HFF-Myc (cell line): ENCODE results near the gene FBLN1.

Source experiments
- DNase-seq: peaks from one replicate; pipeline ENCODE4 v3.0.0-alpha.2; 2011; ENCODE audit warnings: low read depth; ENCODE audit errors: extremely low read depth
- H3K4me3 ChIP-seq: replicated peaks from 2 replicates; pipeline ENCODE4 v1.5.1; 2011; ENCODE audit warnings: low read depth, mild to moderate bottlenecking, control low read depth, low read length
- TF ChIP-seq, protein P1 (sequence below): IDR thresholded peaks from 2 replicates; pipeline ENCODE4 v1.5.1; 2012; ENCODE audit warnings: mild to moderate bottlenecking, low read depth, low read length, control low read depth; ENCODE audit errors: missing control alignments

FBLN1 gene

DNA sequence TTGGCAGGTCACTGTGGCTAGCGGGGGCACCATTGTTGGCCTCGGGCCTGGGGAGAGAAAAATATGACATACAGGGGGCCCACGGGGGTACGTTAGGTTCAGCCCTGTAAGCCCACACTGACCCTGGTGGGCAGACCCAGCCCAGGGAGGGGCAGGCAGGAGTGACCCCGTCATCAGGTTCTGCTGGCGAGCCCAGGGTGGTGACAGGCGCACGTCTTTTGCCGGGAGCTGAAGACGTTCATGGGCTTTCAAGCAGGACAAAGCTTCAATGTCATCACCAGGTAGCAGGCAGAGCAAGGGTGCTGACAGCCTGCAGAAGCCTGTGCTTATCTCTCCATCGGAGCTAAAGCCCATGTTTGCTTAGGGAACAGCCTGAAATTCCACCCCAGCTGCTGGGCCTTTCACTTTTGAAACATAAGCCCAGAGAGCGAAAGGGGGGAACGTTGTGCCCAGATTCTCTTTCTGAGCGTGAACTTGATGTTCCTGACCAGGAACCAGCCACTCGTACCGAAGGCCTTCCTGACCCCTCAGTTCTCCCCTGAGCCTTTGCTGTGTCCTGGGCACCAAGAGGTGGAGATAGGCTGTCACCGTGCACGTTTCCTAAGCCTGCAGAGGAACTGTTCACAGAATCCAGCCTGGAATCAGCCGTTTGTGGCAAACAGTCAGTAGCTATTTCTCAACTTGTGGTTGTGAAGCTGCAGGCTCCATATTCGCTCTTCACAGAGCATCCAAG, 94.9 kb downstream of the FBLN1 start:
- DNase-seq, result no peak
- H3K4me3 ChIP-seq, result no peak overlapping the region
- TF ChIP-seq, protein P1, sequence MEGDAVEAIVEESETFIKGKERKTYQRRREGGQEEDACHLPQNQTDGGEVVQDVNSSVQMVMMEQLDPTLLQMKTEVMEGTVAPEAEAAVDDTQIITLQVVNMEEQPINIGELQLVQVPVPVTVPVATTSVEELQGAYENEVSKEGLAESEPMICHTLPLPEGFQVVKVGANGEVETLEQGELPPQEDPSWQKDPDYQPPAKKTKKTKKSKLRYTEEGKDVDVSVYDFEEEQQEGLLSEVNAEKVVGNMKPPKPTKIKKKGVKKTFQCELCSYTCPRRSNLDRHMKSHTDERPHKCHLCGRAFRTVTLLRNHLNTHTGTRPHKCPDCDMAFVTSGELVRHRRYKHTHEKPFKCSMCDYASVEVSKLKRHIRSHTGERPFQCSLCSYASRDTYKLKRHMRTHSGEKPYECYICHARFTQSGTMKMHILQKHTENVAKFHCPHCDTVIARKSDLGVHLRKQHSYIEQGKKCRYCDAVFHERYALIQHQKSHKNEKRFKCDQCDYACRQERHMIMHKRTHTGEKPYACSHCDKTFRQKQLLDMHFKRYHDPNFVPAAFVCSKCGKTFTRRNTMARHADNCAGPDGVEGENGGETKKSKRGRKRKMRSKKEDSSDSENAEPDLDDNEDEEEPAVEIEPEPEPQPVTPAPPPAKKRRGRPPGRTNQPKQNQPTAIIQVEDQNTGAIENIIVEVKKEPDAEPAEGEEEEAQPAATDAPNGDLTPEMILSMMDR, result no peak

DNA sequence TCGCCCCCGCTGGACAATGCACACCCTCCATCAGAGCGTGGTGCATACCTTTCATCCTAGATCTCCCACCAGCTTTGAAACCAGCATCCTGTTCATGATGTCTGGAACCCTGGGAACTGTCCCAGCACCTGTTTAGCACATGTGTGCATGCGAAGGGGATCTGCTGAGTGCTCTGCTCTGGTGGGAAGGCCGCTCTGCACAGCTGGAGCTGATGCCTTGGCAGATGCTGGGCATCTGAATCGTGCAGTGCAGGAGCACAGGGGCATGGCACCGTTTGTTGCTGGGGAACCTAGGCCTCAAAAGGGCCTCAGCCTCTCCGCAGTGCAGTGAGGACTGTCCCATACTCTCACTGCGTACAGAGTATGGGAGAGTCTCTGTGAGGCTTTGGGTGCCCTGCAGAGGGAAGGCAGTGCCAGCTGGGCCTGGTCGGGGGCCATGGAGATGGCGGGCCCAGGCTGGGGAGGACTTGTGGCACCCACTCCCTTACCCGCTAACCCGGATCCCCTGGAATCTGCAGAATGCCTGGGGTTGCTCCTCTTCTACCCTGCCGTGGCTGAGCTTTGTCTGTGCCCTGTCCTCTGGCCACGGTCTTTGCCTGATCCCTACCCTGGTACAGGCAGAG, 96.0 kb downstream of the FBLN1 start:
- TF ChIP-seq, protein P1, result no peak
- peak; percentile 37 for DNase-seq
- no peak overlapping the region for H3K4me3 ChIP-seq

DNA sequence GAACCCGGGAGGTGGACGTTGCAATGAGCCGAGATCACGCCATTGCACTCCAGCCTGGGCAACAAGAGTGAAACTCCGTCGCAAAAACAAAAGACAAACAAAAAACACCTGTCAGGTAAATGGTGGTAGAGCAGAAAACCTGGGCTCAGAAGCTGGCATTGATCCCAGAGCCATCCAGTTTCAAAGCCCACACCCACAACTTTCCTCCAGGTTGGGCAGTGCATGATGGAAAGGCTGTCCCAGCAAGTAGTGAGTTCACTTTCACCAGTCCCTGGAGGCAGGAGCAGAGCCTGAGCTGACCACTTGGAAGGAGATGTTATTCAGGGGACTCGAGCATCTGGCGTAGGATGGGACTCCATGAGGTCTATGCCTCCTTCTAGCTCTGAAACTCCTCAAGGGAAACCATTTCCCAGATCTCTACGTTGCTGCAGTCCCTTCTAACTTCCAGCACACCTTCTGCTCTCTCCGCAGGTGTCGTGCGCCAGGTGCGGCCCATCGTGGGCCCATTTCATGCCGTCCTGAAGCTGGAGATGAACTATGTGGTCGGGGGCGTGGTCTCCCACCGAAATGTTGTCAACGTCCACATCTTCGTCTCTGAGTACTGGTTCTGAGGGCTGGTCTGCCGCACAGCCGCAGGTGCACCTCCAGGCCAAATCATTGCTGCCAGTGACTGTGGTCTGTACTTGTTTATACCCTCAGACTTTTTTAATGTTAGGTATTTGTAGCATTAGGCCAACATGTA, 97.3 kb downstream of the FBLN1 start:
- no peak overlapping the region for H3K4me3 ChIP-seq
- TF ChIP-seq, protein P1, result no peak
- no peak for DNase-seq

DNA sequence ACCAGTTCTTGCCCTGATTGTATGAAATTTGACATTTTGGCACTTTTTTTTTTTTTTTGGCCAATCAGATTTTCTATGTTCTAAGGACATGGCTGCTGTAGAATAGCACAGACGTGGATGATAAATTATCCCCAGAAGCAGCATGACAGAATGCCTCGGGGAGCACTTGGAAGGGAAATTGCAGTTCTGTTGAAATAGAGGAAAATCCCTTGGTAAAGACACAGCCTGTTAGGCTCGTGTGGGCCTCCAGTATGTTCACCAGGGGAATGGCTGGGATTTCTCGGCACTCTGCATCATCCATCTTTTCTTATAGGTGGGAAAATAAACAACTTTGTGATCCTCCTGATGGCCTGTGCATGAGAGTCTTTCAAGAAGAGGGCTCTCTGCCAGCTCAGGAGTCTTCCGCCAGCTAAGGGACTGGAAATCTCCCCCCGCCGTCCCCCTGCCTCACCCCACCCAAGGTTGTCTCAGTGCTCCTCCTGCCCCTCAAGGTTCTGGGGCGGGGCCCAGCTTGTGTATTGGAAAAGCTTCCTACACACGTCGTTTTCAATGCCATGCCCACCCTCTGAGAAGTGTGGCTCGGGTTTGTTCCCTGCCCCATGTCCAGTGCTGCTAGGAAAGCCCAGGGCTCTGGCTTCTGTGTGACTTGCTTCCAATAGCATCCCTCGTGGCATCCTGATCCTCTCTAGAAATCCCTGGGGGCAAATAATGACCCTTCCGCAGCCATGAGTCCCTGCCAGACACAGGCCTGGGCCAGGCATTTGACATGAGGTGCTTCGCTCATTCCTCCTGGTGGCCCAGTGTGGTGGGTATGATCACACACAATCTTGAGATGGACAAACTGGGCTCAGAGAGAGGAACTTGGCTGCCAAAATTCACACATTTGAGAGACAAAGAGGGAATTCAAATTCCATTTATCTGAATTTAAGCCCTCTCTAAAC, 98.4 kb downstream of the FBLN1 start:
- no peak overlapping the region for H3K4me3 ChIP-seq
- TF ChIP-seq, protein P1, result no peak
- DNase-seq, result no peak

DNA sequence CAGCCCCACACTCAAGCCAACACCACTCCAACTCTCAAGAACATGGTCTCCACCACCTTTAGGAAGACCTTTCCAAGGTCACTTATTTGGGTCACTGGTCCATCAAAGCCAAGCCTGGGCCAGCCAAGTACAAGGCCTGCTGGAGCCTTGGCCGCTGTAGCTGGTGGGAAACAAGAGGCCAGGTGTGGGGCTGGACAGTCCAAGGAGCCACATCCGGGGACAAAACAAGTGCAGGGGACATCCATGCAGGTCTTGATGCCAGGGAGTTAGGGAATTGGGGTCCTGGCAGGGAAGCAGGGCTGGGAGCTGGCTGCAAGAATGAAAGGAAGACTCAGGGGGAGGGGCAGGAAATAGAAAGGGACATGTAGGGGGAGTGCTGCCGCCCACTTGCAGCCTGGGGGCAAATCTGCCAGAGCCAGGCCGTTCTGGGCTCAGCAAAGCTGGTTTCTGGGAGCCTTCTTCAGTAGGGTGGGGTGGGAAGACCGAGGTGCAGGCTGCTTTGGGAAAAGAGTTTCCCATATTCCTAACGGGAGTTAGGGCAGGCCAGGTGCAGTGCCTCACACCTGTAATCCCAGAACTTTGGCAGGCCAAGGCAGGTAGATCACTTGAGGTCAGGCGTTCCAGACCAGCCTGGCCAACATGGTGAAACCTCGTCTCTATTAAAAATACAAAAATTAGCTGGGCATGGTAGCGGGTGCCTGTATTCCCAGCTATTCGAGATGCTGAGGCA, 99.5 kb downstream of the FBLN1 start:
- no peak overlapping the region for H3K4me3 ChIP-seq
- DNase-seq, result no peak
- TF ChIP-seq, protein P1, result no peak
